Mesendoderm (in vitro differentiated cells): ENCODE results near the gene DAGLA.

Source experiments
- DNase-seq: peaks from one replicate; pipeline ENCODE4 v3.0.0; 2013
- H2AK5ac ChIP-seq: 2 replicates; pipeline ENCODE4 v1.6.1; 2013; ENCODE audit warnings: low read length, inconsistent platforms
- H2BK120ac ChIP-seq: 2 replicates; pipeline ENCODE4 v1.6.1; 2013; ENCODE audit warnings: low read depth, mild to moderate bottlenecking, low read length, moderate library complexity, mixed read lengths
- H2BK15ac ChIP-seq: replicated peaks from 2 replicates; pipeline ENCODE4 v1.6.1; 2013; ENCODE audit warnings: low read depth, mild to moderate bottlenecking, moderate library complexity
- H2BK5ac ChIP-seq: 2 replicates; pipeline ENCODE4 v1.6.1; 2013; ENCODE audit warnings: low read length, inconsistent platforms
- H3K18ac ChIP-seq: 2 replicates; pipeline ENCODE4 v1.6.1; 2013; ENCODE audit warnings: mild to moderate bottlenecking, low read length, mixed read lengths
- H3K23ac ChIP-seq: one replicate; pipeline ENCODE4 v1.6.1; 2013; ENCODE audit warnings: low read length
- H3K27ac ChIP-seq: 2 replicates; pipeline ENCODE4 v1.5.1; 2013; ENCODE audit warnings: low read depth, mild to moderate bottlenecking, inconsistent platforms, low read length, moderate library complexity
- H3K27me3 ChIP-seq: 2 replicates; pipeline ENCODE4 v1.6.1; 2013; ENCODE audit warnings: low read length, control low read depth, mild to moderate bottlenecking, inconsistent platforms; ENCODE audit not compliant: insufficient read depth, poor library complexity
- H3K36me3 ChIP-seq: 2 replicates; pipeline ENCODE4 v1.6.1; 2013; ENCODE audit warnings: low read length, inconsistent platforms; ENCODE audit not compliant: control insufficient read depth, insufficient read depth
- H3K4ac ChIP-seq: one replicate; pipeline ENCODE4 v1.6.1; 2013; ENCODE audit warnings: low read depth, mild to moderate bottlenecking, low read length, moderate library complexity
- H3K4me1 ChIP-seq: 2 replicates; pipeline ENCODE4 v1.6.1; 2013; ENCODE audit warnings: low read depth, low read length, inconsistent platforms; ENCODE audit not compliant: control insufficient read depth
- H3K4me2 ChIP-seq: 2 replicates; pipeline ENCODE4 v1.6.1; 2013; ENCODE audit warnings: low read length
- H3K4me3 ChIP-seq: 2 replicates; pipeline ENCODE4 v1.5.1; 2013; ENCODE audit warnings: mild to moderate bottlenecking, low read length
- H3K56ac ChIP-seq: one replicate; pipeline ENCODE4 v1.6.1; 2013; ENCODE audit warnings: low read length
- H3K79me1 ChIP-seq: 2 replicates; pipeline ENCODE4 v1.6.1; 2013; ENCODE audit warnings: low read length, inconsistent platforms
- H3K79me2 ChIP-seq: 2 replicates; pipeline ENCODE4 v1.6.1; 2013; ENCODE audit warnings: mild to moderate bottlenecking, low read length; ENCODE audit not compliant: control insufficient read depth, insufficient read depth
- H3K9ac ChIP-seq: 2 replicates; pipeline ENCODE4 v1.6.1; 2013; ENCODE audit warnings: low read length, inconsistent platforms
- H4K5ac ChIP-seq: one replicate; pipeline ENCODE4 v1.6.1; 2013; ENCODE audit warnings: low read length
- H4K8ac ChIP-seq: one replicate; pipeline ENCODE4 v1.6.1; 2013; ENCODE audit warnings: low read depth, mild to moderate bottlenecking, control low read depth, low read length, moderate library complexity
- WGBS: extraction: QIAGEN DNeasy Blood & Tissue Kit; methylation state at CpG from one replicate; pipeline ENCODE4 v1.1.7; 2013; ENCODE audit warnings: low lambda C conversion rate, missing lambda C conversion rate; ENCODE audit not compliant: insufficient coverage; ENCODE audit errors: extremely low coverage; 5-methylcytosine and 5-hydroxymethylcytosine counted together

Gene DAGLA

DNA sequence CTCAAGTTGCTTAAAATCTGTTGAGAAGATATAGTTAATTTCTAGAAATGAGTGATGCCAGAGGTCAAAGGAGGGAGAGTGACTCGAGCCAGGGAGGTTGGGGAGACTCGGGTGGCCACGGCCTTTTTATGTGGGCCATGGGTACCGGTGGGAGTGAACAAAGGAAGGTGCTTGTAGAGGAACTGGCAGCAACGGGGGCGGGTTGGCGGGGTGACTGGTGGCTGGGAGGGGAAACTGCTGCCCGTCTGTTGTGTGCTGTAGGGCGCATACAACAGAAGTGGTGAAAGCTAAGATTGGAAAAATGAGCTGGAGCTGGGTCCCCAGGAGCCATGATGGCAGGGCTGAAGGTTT, 5.4 kb downstream of the DAGLA start:
- Histone ChIP-seq H3K4me1 (no peaks in the 10 kb centered on the region), H3K79me2 (no peaks in the 10 kb centered on the region), H3K4me3 (no peak overlapping the region), H3K18ac (no peak overlapping the region), H2BK5ac (no peak overlapping the region), H3K4me2 (no peak overlapping the region), H4K8ac (no peak overlapping the region), H3K4ac (no peak overlapping the region), H3K23ac (no peak overlapping the region), H3K9ac (no peak overlapping the region), H4K5ac (no peak overlapping the region), H2BK120ac (no peak overlapping the region), H3K27me3 (no peaks in the 10 kb centered on the region), H3K56ac (no peak overlapping the region), H2AK5ac (no peak overlapping the region), H2BK15ac (no peak overlapping the region), H3K79me1 (no peaks in the 10 kb centered on the region), H3K36me3 (no peaks in the 10 kb centered on the region), H3K27ac (no peak overlapping the region)
- WGBS: no CpG with 5 or more reads among the region's 9 CpGs
- no peak for DNase-seq

DNA sequence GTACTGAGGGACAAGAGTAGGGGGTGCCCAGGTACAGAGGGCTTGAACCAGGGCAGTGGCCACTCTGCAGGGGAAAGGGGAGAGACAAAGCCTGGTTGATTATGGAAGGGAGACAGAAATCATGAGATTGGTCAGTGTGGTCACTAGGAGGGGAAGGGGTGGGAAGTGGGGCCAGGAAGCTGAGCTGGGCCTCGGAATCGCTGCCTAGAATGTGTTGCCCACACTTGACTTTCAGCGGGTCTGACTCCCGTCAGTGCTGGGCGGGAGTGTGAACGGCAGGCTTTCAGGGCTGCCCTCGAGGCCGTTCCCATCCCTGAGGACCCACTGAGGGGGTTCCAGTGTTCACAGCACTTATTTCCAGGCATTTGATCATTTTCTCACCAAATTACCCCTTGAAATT, 5.9 kb downstream of the DAGLA start:
- H3K4me1 ChIP-seq: no peaks in the 10 kb centered on the region
- no peak overlapping the region for H3K23ac ChIP-seq
- H4K8ac ChIP-seq: no peak overlapping the region
- no peak overlapping the region for H3K9ac ChIP-seq
- H3K18ac ChIP-seq: no peak overlapping the region
- no peaks in the 10 kb centered on the region for H3K36me3 ChIP-seq
- H3K79me1 ChIP-seq: no peaks in the 10 kb centered on the region
- no peak overlapping the region for H4K5ac ChIP-seq
- no peak overlapping the region for H3K4me2 ChIP-seq
- no peak overlapping the region for H2AK5ac ChIP-seq
- WGBS: no CpG with 5 or more reads among the region's 8 CpGs
- no peaks in the 10 kb centered on the region for H3K27me3 ChIP-seq
- H3K79me2 ChIP-seq: no peaks in the 10 kb centered on the region
- no peak overlapping the region for H3K4ac ChIP-seq
- no peak overlapping the region for H3K27ac ChIP-seq
- H2BK5ac ChIP-seq: no peak overlapping the region
- H3K4me3 ChIP-seq: no peak overlapping the region
- H2BK15ac ChIP-seq: no peak overlapping the region
- DNase-seq: no peak
- H3K56ac ChIP-seq: no peak overlapping the region
- H2BK120ac ChIP-seq: no peak overlapping the region

DNA sequence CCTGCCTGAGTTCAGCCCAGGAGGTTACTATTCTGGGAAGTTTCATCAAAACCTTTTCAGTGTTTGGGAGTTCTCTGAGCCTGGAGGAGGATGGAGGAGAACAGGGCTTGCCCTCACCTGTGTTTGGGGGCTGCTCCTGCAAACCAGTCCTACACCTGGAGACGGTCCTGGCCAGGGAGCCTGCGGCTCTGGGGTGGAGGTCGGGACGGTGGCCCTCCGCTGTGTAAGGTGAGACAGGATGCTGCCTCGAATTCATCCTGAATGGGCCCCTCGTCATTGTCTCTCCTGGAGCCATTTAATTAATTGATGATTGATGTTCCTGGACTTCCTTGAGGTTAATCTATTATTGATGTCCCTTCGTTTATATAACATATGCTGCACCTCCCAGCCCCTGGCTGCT, 6.3 kb downstream of the DAGLA start:
- Histone ChIP-seq H3K4ac (no peak overlapping the region), H2BK15ac (no peak overlapping the region), H3K79me1 (no peaks in the 10 kb centered on the region), H3K4me3 (no peak overlapping the region), H3K36me3 (no peaks in the 10 kb centered on the region), H3K9ac (no peak overlapping the region), H2AK5ac (no peak overlapping the region), H3K4me1 (peaks cover 3% of the 10 kb centered on the region), H3K56ac (no peak overlapping the region), H3K27ac (no peak overlapping the region), H4K8ac (no peak overlapping the region), H3K27me3 (no peaks in the 10 kb centered on the region), H3K4me2 (no peak overlapping the region), H2BK120ac (no peak overlapping the region), H2BK5ac (no peak overlapping the region), H3K23ac (no peak overlapping the region), H3K18ac (no peak overlapping the region), H3K79me2 (no peaks in the 10 kb centered on the region), H4K5ac (no peak overlapping the region)
- DNase-seq: no peak
- no CpG with 5 or more reads among the region's 8 CpGs for WGBS

DNA sequence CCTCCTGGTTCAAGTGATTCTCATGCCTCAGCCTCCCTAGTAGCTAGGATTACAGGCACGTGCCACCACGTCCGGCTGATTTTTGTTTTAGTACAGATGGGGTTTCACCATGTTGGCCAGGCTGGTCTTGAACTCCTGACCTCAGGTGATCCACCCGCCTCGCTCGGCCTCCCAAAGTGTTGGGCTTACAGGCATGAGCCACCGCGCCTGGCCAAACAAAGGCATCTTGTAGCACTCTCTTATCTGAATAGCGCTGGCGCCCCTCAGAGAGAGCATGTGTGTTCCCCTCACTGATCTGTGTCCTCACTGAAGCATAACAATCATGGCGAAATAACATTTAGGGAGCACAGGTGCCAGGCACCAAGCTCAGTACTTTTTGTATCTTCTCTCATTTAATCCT, 7.2 kb downstream of the DAGLA start:
- H2BK15ac ChIP-seq: no peak overlapping the region
- no peak overlapping the region for H4K8ac ChIP-seq
- no peaks in the 10 kb centered on the region for H3K36me3 ChIP-seq
- no peak overlapping the region for H3K4ac ChIP-seq
- no peak overlapping the region for H3K23ac ChIP-seq
- no peak for DNase-seq
- H3K79me1 ChIP-seq: no peaks in the 10 kb centered on the region
- H2BK5ac ChIP-seq: no peak overlapping the region
- no peak overlapping the region for H3K9ac ChIP-seq
- no peak overlapping the region for H4K5ac ChIP-seq
- H3K56ac ChIP-seq: no peak overlapping the region
- H3K27me3 ChIP-seq: no peaks in the 10 kb centered on the region
- H2BK120ac ChIP-seq: no peak overlapping the region
- H3K79me2 ChIP-seq: no peaks in the 10 kb centered on the region
- no peak overlapping the region for H3K18ac ChIP-seq
- no peak overlapping the region for H3K4me3 ChIP-seq
- H3K4me1 ChIP-seq: peaks cover 4% of the 10 kb centered on the region
- H3K4me2 ChIP-seq: no peak overlapping the region
- no peak overlapping the region for H3K27ac ChIP-seq
- H2AK5ac ChIP-seq: no peak overlapping the region
- no CpG with 5 or more reads among the region's 11 CpGs for WGBS

DNA sequence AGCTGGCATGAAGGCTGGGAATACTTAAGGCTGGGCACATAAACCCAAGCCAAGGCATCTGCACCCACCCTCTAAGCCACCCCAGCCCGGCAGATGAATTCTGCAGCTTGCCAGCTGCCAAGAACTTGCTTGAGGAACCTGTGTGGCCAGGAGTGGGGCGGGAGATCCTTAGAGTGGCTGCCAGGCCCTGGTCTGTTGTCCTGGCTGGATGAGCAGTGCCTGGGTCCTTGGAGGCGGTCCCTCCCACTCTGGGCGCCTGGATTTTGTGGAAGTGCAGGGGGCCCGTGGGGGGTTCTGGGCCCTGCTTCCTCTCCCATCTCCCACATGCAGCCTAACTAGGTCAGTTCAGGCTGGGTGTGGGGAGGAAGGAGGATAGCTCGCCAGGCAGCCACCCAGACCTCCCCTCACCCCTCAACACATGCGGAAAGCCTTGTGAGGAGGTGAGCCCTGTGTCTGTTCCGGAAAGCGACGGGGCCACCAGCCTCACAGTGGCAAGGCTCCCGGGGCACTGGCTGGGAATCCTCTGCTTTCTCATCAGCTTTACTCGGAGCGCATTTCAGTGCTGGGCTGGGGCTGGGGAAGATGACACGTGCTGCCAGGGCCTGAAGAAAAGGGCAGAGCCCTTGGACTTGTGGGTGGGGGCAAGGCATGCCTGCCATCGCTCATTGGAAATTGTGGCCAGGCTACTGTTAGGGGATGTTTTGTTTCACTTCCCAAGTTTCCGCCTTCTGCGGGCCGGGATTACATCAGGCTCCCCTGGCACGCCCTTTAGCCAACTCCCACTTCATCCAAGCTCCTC, 8.4 kb downstream of the DAGLA start:
- no CpG with 5 or more reads among the region's 19 CpGs for WGBS
- no peak overlapping the region for H3K23ac ChIP-seq
- H3K18ac ChIP-seq: no peak overlapping the region
- H3K27ac ChIP-seq: no peak overlapping the region
- H2AK5ac ChIP-seq: no peak overlapping the region
- H2BK120ac ChIP-seq: no peak overlapping the region
- H3K79me1 ChIP-seq: no peaks in the 10 kb centered on the region
- peaks cover 4% of the 10 kb centered on the region for H3K4me1 ChIP-seq
- H3K56ac ChIP-seq: no peak overlapping the region
- no peak overlapping the region for H4K8ac ChIP-seq
- no peak overlapping the region for H3K9ac ChIP-seq
- H4K5ac ChIP-seq: no peak overlapping the region
- H3K27me3 ChIP-seq: no peaks in the 10 kb centered on the region
- no peak overlapping the region for H3K4ac ChIP-seq
- no peak overlapping the region for H2BK15ac ChIP-seq
- DNase-seq: no peak
- no peak overlapping the region for H3K4me2 ChIP-seq
- no peak overlapping the region for H2BK5ac ChIP-seq
- no peak overlapping the region for H3K4me3 ChIP-seq
- no peaks in the 10 kb centered on the region for H3K79me2 ChIP-seq
- H3K36me3 ChIP-seq: no peaks in the 10 kb centered on the region

- no CpG with 5 or more reads among the region's 3 CpGs for WGBS
- no peak overlapping the region for H3K4me3 ChIP-seq
- H3K4ac ChIP-seq: no peak overlapping the region
- H3K4me1 ChIP-seq: peaks cover 4% of the 10 kb centered on the region
- DNase-seq: no peak
- no peak overlapping the region for H3K23ac ChIP-seq
- no peak overlapping the region for H4K8ac ChIP-seq
- H3K9ac ChIP-seq: no peak overlapping the region
- H3K18ac ChIP-seq: no peak overlapping the region
- H2BK15ac ChIP-seq: no peak overlapping the region
- H3K56ac ChIP-seq: no peak overlapping the region
- H3K4me2 ChIP-seq: no peak overlapping the region
- H3K36me3 ChIP-seq: no peaks in the 10 kb centered on the region
- H3K27me3 ChIP-seq: no peaks in the 10 kb centered on the region
- H2BK120ac ChIP-seq: no peak overlapping the region
- no peak overlapping the region for H2AK5ac ChIP-seq
- no peak overlapping the region for H3K27ac ChIP-seq
- H2BK5ac ChIP-seq: no peak overlapping the region
- no peaks in the 10 kb centered on the region for H3K79me2 ChIP-seq
- no peak overlapping the region for H4K5ac ChIP-seq
- H3K79me1 ChIP-seq: no peaks in the 10 kb centered on the region
Measured at GRCh38 chr11:61689164-61689496, 8.9 kb downstream of the DAGLA start.
